Measurements from ENCODE around the gene ELF3.

DNA sequence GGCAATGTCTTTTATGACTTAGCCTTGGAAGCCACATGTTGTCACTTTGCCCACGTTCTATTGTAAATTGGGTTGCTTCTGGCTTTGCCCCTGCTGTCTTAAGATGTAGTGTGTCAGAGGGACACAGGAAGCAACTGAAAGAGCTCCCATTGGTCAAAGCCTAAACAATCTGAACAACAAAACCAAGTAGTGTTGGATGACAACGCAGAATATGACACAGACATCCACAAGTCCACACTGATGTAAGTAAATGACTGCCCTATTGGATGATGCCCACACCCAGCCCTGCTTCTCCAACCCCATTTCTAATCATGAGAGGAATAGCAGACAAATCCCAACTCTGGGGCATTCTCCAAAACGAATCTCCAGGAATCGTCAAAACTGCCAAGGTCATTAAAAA is 50.7 kb downstream of the ELF3 start:
- TF ChIP-seq POLR2AphosphoS5 (IDR thresholded peaks at IDR 0.05) (no peak), EP300 (IDR thresholded peaks at IDR 0.05) (no peak), CTCF (IDR thresholded peaks at IDR 0.05) (no peak)
